ENCODE measurements around the gene RGS6.

RGS6 gene

DNA sequence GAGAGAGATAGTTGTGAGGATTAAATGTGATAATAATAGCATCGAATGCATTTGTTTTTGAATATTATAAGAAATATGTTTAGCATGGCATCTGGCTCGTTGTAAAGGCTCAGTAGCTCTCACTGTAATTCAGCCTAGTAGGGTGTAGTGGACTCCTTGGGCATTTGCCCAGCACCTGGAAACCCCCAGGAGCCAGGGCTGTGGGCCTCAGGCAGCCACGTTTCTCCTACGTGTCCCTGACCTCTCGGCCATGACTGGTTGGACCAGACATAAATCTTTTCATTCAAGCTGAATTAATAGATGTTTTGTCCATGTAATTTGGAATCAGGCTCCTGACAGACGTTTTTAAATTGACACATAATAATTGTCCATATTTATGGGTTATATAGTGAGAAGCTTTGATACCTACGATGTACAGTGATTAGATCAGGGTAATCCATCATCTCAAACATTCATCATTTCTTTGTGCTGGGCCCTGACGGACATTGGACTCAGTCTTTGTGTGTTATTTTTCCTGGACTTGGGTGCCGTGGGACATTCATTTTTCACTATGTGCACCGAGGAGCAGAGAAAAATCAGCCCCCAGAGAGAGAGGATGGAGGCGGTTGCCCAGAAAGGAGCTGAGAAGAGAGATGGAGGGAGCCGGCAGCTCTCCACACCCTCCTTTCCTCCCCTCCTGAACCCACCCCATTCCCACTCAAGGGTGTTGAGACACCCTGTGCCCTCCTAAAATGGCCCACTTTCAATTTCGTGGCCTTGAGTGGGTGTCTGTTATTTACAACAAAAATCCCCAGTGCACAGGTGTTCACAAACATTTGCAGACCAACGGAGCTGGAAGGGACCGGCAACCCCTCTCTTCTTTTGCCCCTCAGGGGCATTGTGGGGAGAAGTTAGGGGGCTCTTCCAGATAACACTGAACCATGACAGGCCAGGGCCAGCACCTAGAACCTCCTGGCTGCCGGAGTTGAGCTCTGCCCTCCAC, 665.3 kb downstream of the RGS6 start:
- DNase-seq, result no peak

DNA sequence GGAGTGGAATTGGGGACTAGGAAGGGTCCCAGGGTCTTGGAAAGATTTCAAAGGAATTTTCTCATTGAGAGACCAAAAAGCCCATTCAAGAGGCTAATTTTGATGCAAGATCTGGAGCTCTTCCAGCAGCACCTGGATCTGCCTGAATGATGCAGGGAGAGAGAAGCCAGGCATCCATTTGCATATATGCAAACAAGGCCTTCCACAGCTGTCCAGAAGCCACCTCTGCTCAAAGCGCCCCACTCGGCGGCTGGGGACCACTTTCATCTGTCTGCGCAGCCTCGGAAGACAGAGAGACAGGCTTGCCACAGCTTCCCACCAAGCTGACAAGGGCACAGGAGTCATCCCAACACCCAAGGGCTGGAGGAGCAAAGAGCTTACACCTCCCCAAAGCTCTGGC, 666.1 kb downstream of the RGS6 start:
- DNase-seq, result no peak

DNA sequence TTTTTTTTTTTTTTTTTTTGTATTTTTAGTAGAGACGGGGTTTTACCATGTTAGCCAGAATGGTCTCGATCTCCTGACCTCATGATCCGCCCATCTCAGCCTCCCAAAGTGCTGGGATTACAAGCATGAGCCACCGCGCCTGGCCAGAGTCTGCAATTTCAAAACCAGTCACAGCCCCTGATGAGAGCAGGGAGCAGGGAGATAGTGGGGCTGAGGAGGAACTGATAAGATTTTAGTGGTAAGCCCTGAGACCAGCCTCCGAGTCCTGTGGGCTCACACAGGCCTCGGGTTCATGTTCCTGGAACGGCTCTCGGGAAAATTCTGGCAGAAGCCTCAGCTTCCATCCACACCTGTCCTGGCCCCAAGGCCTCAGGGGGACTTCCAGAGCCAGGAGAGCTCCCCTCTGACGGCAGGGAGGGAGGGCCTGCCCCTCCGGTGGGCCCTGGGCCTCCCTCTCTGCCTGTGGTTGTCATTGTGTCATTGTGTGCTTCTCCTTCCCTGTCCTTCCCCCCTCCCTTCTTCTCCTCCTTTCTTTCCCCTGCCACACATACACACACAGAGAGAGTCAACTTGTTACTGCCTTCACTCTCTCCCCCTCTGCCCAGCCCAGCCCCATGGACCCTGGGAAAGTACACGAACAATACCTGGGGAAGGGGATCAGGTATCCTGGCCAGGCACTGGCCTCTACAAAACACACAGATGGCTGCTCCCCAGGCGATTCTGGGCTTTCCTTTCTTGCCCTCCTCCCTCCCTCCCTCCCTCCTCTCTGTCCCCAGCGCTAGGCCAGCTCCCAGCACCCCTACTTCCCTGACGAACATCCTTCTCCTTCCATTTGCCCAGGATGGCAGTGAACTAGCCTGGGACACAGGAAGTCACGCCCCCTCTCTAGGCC, 667.6 kb downstream of the RGS6 start:
- no peak for DNase-seq

- peak in 1 of 2 experiments; percentile 6 for DNase-seq
Observed at GRCh38 chr14:72600551-72601330, 668.5 kb downstream of the RGS6 start.

GRCh38 chr14:72603639-72604038, 671.4 kb downstream of the RGS6 start:
- no peak for DNase-seq

DNA sequence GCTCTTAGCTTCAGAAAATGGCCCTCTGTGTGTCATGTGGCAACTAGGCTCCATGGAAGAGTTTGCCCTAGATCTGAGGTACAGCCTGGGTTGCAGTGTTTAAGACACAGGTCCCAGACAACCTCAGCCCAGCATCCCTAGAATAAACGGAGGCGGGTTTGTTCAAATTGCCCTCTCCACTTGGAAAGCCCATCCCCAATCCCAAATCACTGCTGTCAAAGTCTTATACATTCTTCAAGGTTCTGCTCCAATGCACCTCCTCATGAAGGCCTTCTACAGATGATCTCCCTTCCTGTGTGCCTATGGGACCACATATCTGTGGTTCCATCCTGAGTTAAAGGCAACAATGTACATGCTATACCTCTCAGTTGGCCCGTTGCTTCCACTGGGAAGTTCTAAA, 671.9 kb downstream of the RGS6 start:
- DNase-seq, result no peak

- no peak for DNase-seq
Observed at GRCh38 chr14:72605096-72605920, 673.1 kb downstream of the RGS6 start.

DNA sequence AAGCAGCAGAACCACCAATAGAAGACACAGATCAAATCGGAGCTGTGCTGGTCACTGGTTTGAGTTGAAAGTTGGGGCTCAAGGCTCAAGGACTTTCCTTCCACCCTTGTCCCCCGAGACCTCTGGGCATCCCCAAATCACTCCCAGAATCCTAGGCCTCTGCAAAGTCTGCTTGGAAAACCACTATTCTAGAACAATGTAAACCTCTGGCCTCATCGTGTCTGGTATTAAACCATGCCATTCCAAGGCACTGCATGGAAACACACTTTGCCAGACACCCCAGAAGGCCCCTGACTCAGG, 673.6 kb downstream of the RGS6 start:
- no peak for DNase-seq

DNA sequence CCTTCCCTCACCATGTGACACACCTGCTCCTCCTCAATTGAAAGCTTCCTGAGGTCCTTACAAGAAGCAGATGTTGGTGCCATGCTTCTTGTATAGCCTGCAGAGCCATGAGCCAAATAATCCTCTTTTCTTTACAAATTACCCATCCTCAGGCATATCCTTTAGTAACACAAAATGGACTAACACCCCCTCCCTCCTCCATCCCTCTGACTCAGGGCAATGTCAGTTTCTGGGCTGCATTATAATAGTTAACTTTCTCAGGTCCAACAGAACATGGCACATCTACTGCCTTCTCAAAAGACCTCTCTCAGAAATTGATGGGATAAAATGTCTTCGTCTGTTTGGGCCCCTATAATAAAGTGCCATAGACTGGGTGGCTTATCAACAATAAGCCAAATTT, 674.6 kb downstream of the RGS6 start:
- DNase-seq, result no peak

- no peak for DNase-seq
Observed at GRCh38 chr14:72607386-72608130, 675.3 kb downstream of the RGS6 start.

- DNase-seq, result no peak
Observed at GRCh38 chr14:72608391-72609204, 676.4 kb downstream of the RGS6 start.

- DNase-seq, result no peak
Observed at GRCh38 chr14:72609205-72609916, 677.1 kb downstream of the RGS6 start.

DNA sequence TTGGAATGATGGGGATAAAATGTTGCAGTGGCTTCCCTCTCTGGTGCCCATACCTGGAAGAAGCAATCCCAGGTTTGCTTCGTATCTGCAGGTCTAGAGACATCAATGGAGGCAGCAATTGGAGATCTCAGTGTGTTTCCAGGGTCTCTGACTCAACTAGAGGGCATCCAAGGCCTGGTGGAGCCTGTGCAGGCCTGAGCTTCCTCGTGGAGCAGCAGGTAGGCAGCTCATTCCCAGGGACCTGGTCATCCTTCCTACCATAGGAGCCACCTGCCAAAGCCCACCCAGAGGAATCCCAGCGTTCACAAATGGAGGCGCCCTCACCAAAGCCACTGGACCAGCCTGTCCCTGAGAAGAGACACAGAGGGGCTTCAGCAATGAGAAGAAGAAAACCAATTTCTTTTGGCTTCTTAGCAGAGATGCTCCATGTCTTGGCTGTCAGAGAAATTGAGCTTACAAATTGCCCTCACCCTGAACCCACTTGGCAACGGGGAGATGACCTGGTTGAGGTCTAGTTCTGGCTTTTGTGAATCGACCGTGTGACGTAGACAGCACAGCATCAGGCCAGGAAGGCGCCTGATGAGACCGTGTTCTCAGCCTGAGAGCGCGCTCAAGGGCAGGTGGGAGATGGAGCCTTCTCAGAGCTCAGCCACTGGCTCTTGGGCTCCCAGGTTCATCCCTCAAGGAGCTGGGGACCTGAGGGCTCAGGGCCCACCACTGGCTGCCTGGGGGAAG, 678.0 kb downstream of the RGS6 start:
- DNase-seq, result no peak

- no peak for DNase-seq
Observed at GRCh38 chr14:72610831-72611200, 678.6 kb downstream of the RGS6 start.

DNA sequence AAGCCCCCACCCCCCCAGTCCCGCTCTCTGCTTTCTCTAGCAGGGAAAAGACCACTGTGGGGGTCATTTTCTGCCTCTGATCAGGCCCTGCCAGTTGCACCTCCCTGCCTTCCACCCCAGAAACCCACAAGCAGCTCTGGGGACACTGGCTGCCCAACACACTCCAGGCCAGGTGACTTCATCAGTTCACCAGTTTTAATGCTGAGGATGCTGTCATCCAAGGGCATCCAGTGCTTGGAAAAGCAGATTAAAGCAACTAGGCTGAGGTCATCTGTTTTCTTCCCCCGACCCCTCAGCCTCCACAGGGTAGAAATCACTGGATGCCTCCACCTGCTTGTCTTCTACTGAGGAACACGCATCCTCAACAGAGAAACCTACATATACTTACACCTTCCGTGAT, 679.3 kb downstream of the RGS6 start:
- no peak for DNase-seq

- DNase-seq, result no peak
Observed at GRCh38 chr14:72612041-72612440, 679.8 kb downstream of the RGS6 start.

- DNase-seq, result no peak
Observed at GRCh38 chr14:72613231-72613974, 681.2 kb downstream of the RGS6 start.

DNA sequence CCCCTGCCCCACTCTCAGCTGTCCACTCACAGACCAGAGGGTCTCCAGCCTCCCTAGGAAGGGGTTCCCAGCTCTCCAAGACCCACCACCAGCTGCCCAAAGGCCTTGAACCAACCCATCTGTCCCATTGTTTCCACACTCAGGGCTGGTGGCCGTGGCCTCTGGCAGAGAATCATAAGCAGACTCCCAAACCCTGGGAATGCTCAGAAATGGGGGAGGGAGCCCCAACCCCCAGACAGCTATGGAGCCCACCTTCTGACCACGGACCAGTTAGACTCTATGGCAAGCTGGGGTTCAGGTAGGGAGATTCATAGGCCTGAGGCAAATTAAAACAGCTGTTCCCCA, 681.7 kb downstream of the RGS6 start:
- DNase-seq, result no peak

DNA sequence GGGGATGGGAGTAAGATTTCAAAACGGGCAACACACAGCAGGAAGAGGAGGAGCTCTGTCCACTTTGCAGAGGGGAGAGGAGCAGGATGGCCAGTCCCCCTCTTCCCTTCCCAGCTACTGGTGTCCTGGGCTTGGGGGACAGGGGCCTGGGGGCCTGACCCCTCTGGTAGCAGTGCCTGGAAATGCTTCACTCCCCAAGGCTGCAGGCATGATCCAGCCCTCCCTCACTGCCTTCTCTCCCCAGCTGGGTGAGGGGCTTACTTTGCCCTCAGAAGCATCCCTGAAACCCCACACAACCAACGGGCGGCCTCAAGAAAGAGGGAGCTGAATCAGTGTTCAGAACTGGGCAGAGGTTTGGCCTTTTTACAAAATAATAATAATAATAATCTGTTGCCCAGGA, 682.1 kb downstream of the RGS6 start:
- DNase-seq, result no peak

Data from AML-193 (cell line).